ENCODE results near the gene KIF26B.

KIF26B gene

DNA sequence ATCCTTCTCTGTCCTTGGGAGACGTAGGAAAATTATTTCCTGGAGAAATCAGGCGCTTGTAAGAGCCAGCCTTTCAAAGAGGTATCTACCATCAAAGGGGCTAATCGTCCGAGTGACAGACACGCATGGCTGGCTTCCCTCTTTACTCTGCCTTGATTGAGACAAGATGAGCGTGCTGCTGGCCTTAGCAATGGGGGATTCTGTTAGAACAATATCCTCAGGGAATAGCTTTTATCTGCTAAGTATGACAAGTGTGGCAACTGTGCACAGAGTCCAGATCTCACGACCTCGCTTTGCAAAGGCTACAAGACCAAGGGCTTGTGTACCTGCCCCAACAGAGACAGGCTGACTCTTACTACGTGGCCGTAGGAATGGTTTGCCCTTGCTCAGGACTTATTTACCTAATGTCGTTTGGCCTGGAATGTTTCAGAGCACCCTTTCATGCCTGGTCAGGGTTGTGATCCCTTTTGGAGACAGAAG is 417.1 kb downstream of the KIF26B start:
- Histone ChIP-seq H3K27me3 (ENCODE audit: insufficient read depth, insufficient read length) (no peaks in the 10 kb centered on the region), H3K9ac (ENCODE audit: insufficient read length, low read depth) (no peak overlapping the region), H3K4me1 (ENCODE audit: insufficient read depth, insufficient read length) (peaks cover 2% of the 10 kb centered on the region), H3K9me3 (ENCODE audit: insufficient read depth, low read length) (no peaks in the 10 kb centered on the region), H3K4me3 (ENCODE audit: insufficient read length, low read depth) (no peak overlapping the region), H3K36me3 (ENCODE audit: insufficient read depth, insufficient read length, low read length) (no peaks in the 10 kb centered on the region)
- no peak for TF ChIP-seq SUZ12 (IDR thresholded peaks at IDR 0.05; ENCODE audit: extremely low read depth, insufficient read depth, insufficient read length)
- TF ChIP-seq YY1 (IDR thresholded peaks at IDR 0.05; ENCODE audit: insufficient read depth, insufficient read length): no peak
- no peak for TF ChIP-seq ZNF274 (IDR thresholded peaks at IDR 0.05; ENCODE audit: low read depth, low read length)
- no peak for DNase-seq (ENCODE audit: low read depth, low spot score)

GRCh38 chr1:245572709-245573108 is 417.9 kb downstream of the KIF26B start:
- H3K9me3 ChIP-seq (ENCODE audit: insufficient read depth, low read length): no peaks in the 10 kb centered on the region
- H3K4me1 ChIP-seq (ENCODE audit: insufficient read depth, insufficient read length): peaks cover 2% of the 10 kb centered on the region
- no peaks in the 10 kb centered on the region for H3K27me3 ChIP-seq (ENCODE audit: insufficient read depth, insufficient read length)
- no peak for DNase-seq (ENCODE audit: low read depth, low spot score)
- H3K4me3 ChIP-seq (ENCODE audit: insufficient read length, low read depth): no peak overlapping the region
- H3K36me3 ChIP-seq (ENCODE audit: insufficient read depth, insufficient read length, low read length): no peaks in the 10 kb centered on the region
- H3K9ac ChIP-seq (ENCODE audit: insufficient read length, low read depth): no peak overlapping the region
- TF ChIP-seq YY1 (IDR thresholded peaks at IDR 0.05; ENCODE audit: insufficient read depth, insufficient read length): no peak
- TF ChIP-seq ZNF274 (IDR thresholded peaks at IDR 0.05; ENCODE audit: low read depth, low read length): no peak
- no peak for TF ChIP-seq SUZ12 (IDR thresholded peaks at IDR 0.05; ENCODE audit: extremely low read depth, insufficient read depth, insufficient read length)

DNA sequence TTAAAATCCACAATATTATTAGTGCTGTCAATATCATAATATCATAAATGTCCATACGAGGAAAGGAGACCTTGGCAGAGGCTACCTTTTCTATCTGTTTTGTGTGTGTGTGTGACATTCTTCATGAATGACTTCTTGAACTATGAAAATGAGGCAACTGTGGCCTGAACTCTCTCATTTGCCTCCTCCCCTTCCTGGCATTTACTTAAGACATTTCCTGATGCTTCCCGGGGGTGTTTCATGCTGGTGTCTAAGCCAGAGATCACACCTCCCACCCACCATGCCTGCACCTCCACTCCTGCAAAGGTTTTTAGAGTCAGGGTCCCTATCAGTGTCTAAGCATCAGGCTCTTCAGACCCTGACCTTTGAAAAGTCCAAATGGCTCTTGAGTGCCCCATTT is 420.9 kb downstream of the KIF26B start:
- H3K9me3 ChIP-seq (ENCODE audit: insufficient read depth, low read length): no peaks in the 10 kb centered on the region
- no peaks in the 10 kb centered on the region for H3K36me3 ChIP-seq (ENCODE audit: insufficient read depth, insufficient read length, low read length)
- no peak overlapping the region for H3K9ac ChIP-seq (ENCODE audit: insufficient read length, low read depth)
- no peak for DNase-seq (ENCODE audit: low read depth, low spot score)
- no peak overlapping the region for H3K4me3 ChIP-seq (ENCODE audit: insufficient read length, low read depth)
- no peaks in the 10 kb centered on the region for H3K27me3 ChIP-seq (ENCODE audit: insufficient read depth, insufficient read length)
- TF ChIP-seq YY1 (IDR thresholded peaks at IDR 0.05; ENCODE audit: insufficient read depth, insufficient read length): no peak
- no peak for TF ChIP-seq ZNF274 (IDR thresholded peaks at IDR 0.05; ENCODE audit: low read depth, low read length)
- no peak for TF ChIP-seq SUZ12 (IDR thresholded peaks at IDR 0.05; ENCODE audit: extremely low read depth, insufficient read depth, insufficient read length)
- peaks cover 2% of the 10 kb centered on the region for H3K4me1 ChIP-seq (ENCODE audit: insufficient read depth, insufficient read length)

GRCh38 chr1:245576323-245576722 is 421.5 kb downstream of the KIF26B start:
- no peak overlapping the region for H3K9ac ChIP-seq (ENCODE audit: insufficient read length, low read depth)
- H3K9me3 ChIP-seq (ENCODE audit: insufficient read depth, low read length): no peaks in the 10 kb centered on the region
- no peaks in the 10 kb centered on the region for H3K36me3 ChIP-seq (ENCODE audit: insufficient read depth, insufficient read length, low read length)
- peaks cover 2% of the 10 kb centered on the region for H3K4me1 ChIP-seq (ENCODE audit: insufficient read depth, insufficient read length)
- TF ChIP-seq ZNF274 (IDR thresholded peaks at IDR 0.05; ENCODE audit: low read depth, low read length) (no peak), SUZ12 (IDR thresholded peaks at IDR 0.05; ENCODE audit: extremely low read depth, insufficient read depth, insufficient read length) (no peak), YY1 (IDR thresholded peaks at IDR 0.05; ENCODE audit: insufficient read depth, insufficient read length) (no peak)
- H3K4me3 ChIP-seq (ENCODE audit: insufficient read length, low read depth): no peak overlapping the region
- H3K27me3 ChIP-seq (ENCODE audit: insufficient read depth, insufficient read length): no peaks in the 10 kb centered on the region
- DNase-seq (ENCODE audit: low read depth, low spot score): no peak

GRCh38 chr1:245577191-245578157 is 422.7 kb downstream of the KIF26B start:
- TF ChIP-seq YY1 (IDR thresholded peaks at IDR 0.05; ENCODE audit: insufficient read depth, insufficient read length): no peak
- TF ChIP-seq SUZ12 (IDR thresholded peaks at IDR 0.05; ENCODE audit: extremely low read depth, insufficient read depth, insufficient read length): no peak
- TF ChIP-seq ZNF274 (IDR thresholded peaks at IDR 0.05; ENCODE audit: low read depth, low read length): no peak
- no peak overlapping the region for H3K4me3 ChIP-seq (ENCODE audit: insufficient read length, low read depth)

GRCh38 chr1:245578308-245578707 is 423.5 kb downstream of the KIF26B start:
- TF ChIP-seq ZNF274 (IDR thresholded peaks at IDR 0.05; ENCODE audit: low read depth, low read length) (no peak), YY1 (IDR thresholded peaks at IDR 0.05; ENCODE audit: insufficient read depth, insufficient read length) (no peak), SUZ12 (IDR thresholded peaks at IDR 0.05; ENCODE audit: extremely low read depth, insufficient read depth, insufficient read length) (no peak)
- DNase-seq (ENCODE audit: low read depth, low spot score): no peak

More at GRCh38 chr1:245577191-245578157, 422.7 kb downstream of the KIF26B start:
- Histone ChIP-seq H3K4me1 (ENCODE audit: insufficient read depth, insufficient read length) (peaks cover 2% of the 10 kb centered on the region), H3K36me3 (ENCODE audit: insufficient read depth, insufficient read length, low read length) (no peaks in the 10 kb centered on the region), H3K9me3 (ENCODE audit: insufficient read depth, low read length) (no peaks in the 10 kb centered on the region), H3K9ac (ENCODE audit: insufficient read length, low read depth) (no peak overlapping the region), H3K27me3 (ENCODE audit: insufficient read depth, insufficient read length) (no peaks in the 10 kb centered on the region)
- no peak for DNase-seq (ENCODE audit: low read depth, low spot score)

GRCh38 chr1:245578771-245579170 is 424.0 kb downstream of the KIF26B start:
- TF ChIP-seq YY1 (IDR thresholded peaks at IDR 0.05; ENCODE audit: insufficient read depth, insufficient read length): no peak
- TF ChIP-seq SUZ12 (IDR thresholded peaks at IDR 0.05; ENCODE audit: extremely low read depth, insufficient read depth, insufficient read length): no peak
- TF ChIP-seq ZNF274 (IDR thresholded peaks at IDR 0.05; ENCODE audit: low read depth, low read length): no peak
- H3K9me3 ChIP-seq (ENCODE audit: insufficient read depth, low read length): no peaks in the 10 kb centered on the region
- DNase-seq (ENCODE audit: low read depth, low spot score): no peak
- peaks cover 2% of the 10 kb centered on the region for H3K4me1 ChIP-seq (ENCODE audit: insufficient read depth, insufficient read length)
- no peaks in the 10 kb centered on the region for H3K36me3 ChIP-seq (ENCODE audit: insufficient read depth, insufficient read length, low read length)
- H3K4me3 ChIP-seq (ENCODE audit: insufficient read length, low read depth): no peak overlapping the region
- H3K27me3 ChIP-seq (ENCODE audit: insufficient read depth, insufficient read length): no peaks in the 10 kb centered on the region
- H3K9ac ChIP-seq (ENCODE audit: insufficient read length, low read depth): no peak overlapping the region

More at GRCh38 chr1:245578308-245578707, 423.5 kb downstream of the KIF26B start:
- no peaks in the 10 kb centered on the region for H3K36me3 ChIP-seq (ENCODE audit: insufficient read depth, insufficient read length, low read length)
- H3K4me1 ChIP-seq (ENCODE audit: insufficient read depth, insufficient read length): peaks cover 2% of the 10 kb centered on the region
- H3K4me3 ChIP-seq (ENCODE audit: insufficient read length, low read depth): no peak overlapping the region
- H3K9me3 ChIP-seq (ENCODE audit: insufficient read depth, low read length): no peaks in the 10 kb centered on the region
- H3K9ac ChIP-seq (ENCODE audit: insufficient read length, low read depth): no peak overlapping the region
- no peaks in the 10 kb centered on the region for H3K27me3 ChIP-seq (ENCODE audit: insufficient read depth, insufficient read length)

All from NT2/D1 (cell line).